WTC11 (cell line): ENCODE results near the gene NBPF26. TPM values are rescaled to one million over a fixed set of nuclear protein-coding genes. Genes with fewer than 3 reads are reported as not detected.
"Not testable (repeated sequence)": the region's sequence is repeated elsewhere in the genome, so short reads cannot be mapped to it uniquely, and the experiment has no call there.

Experiments
- ATAC-seq: fragments of 200-7000 bp; cut with Tn5 transposase; 2 replicates; pipeline ENCODE4 v1.10.0; 2021; ENCODE audit warnings: mild to moderate bottlenecking, moderate library complexity
- Bru-seq: library from RNA; stranded (reverse); fragments of 400-500 nt; gene quantifications from one replicate; lab custom pipeline; 2021; lab: Mats Ljungman, UMichigan
- CTCF ChIA-PET: fragments of 300-600 bp; sonication (Branson Sonifier 250); formaldehyde crosslinking; loops from one replicate; lab custom pipeline; 2021; ENCODE audit warnings: antibody characterized with exemption; lab: Charles Lee
- POLR2A ChIA-PET: fragments of 350-600 bp; sonication (Branson Sonifier 250); formaldehyde crosslinking; loops from one replicate; lab custom pipeline; 2021; ENCODE audit warnings: antibody characterized with exemption; lab: Charles Lee
- DNase-seq: peaks from one replicate; pipeline ENCODE4 v3.0.0; 2021; ENCODE audit warnings: low spot score
- H3K27ac Mint-ChIP-seq: 2 replicates; pipeline ENCODE4 v1.8.0; 2021; ENCODE audit warnings: mixed read lengths
- H3K27me3 Mint-ChIP-seq: 2 replicates; pipeline ENCODE4 v1.8.0; 2021; ENCODE audit warnings: low read depth, mild to moderate bottlenecking, moderate library complexity, mixed read lengths
- H3K36me3 Mint-ChIP-seq: 2 replicates; pipeline ENCODE4 v1.8.0; 2021; ENCODE audit warnings: mixed read lengths
- H3K4me1 Mint-ChIP-seq: 2 replicates; pipeline ENCODE4 v1.8.0; 2022; ENCODE audit warnings: mixed read lengths
- H3K4me3 Mint-ChIP-seq: 2 replicates; pipeline ENCODE4 v1.8.0; 2021; ENCODE audit warnings: mild to moderate bottlenecking, moderate library complexity, mixed read lengths
- H3K9me3 Mint-ChIP-seq: 2 replicates; pipeline ENCODE4 v1.8.0; 2021; ENCODE audit warnings: mixed read lengths
- long read RNA-seq, 3 experiments: library from RNA in 1 of 3; library from capped mRNA in 1 of 3; library from polyadenylated mRNA in 1 of 3; unstranded in 2 of 3; stranded (forward) in 1 of 3; transcript quantifications; one replicate each; pipeline ENCODE4 v2.0.0, GENCODE V29; 2021
- total RNA-seq: library from RNA; stranded (reverse); gene quantifications from 3 replicates; pipeline ENCODE4 v1.2.3, GENCODE V29; 2021

NBPF26 gene
- total RNA-seq (5.3 to 7.2 TPM (median 5.7 TPM) in 3 replicates), Bru-seq, nascent RNA (percentile 50 among the genes with signal in this experiment)
- long read RNA-seq, experiment 1, partial matches to known transcripts, result 0 of 2 reads
- long read RNA-seq, experiment 1, other reads (novel, unspliced or antisense), result 2 of 2 reads
- long read RNA-seq, experiment 2, partial matches to known transcripts, result 1 of 1 reads
- long read RNA-seq, experiment 2, other reads (novel, unspliced or antisense), result 0 of 1 reads
- long read RNA-seq, experiment 3, result 0 reads

DNA sequence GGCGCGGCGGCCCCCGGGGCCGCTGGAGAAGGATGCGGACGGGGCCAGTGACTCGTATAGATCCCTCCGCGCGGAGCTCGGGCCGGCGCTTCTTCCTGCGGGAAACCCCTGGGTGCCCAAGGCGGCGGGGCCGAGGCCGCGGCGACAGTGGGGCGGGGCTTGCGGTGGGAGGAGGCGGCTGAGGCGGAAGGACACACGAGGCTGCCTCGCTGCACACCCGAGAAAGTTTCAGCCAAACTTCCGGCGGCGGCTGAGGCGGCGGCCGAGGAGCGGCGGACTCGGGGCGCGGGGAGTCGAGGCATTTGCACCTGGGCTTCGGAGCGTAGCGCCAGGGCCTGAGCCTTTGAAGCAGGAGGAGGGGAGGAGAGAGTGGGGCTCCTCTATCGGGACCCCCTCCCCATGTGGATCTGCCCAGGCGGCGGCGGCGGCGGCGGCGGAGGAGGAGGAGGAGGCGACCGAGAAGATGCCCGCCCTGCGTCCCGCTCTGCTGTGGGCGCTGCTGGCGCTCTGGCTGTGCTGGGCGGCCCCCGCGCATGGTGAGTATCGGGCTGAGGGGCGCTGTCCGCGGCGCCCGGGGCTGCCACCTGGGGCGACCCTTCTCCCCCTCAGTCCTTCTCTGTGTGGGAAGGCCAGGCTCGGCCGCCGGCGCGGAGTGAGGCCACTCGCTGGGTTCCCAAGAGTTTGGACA is at the start of gene NBPF26:
Gene NBPF26 (plus strand): TSS at position 231 of the 688 bp plus-strand sequence.
- H3K4me3 Mint-ChIP-seq, result peak within 1 kb of the TSS; percentile 49
- H3K9me3 Mint-ChIP-seq, H3K4me1 Mint-ChIP-seq, CTCF ChIA-PET, H3K27ac Mint-ChIP-seq, H3K36me3 Mint-ChIP-seq, POLR2A ChIA-PET, H3K27me3 Mint-ChIP-seq: not testable (repeated sequence)
- peak; percentile 88 for ATAC-seq
- peak; percentile 68 for DNase-seq

DNA sequence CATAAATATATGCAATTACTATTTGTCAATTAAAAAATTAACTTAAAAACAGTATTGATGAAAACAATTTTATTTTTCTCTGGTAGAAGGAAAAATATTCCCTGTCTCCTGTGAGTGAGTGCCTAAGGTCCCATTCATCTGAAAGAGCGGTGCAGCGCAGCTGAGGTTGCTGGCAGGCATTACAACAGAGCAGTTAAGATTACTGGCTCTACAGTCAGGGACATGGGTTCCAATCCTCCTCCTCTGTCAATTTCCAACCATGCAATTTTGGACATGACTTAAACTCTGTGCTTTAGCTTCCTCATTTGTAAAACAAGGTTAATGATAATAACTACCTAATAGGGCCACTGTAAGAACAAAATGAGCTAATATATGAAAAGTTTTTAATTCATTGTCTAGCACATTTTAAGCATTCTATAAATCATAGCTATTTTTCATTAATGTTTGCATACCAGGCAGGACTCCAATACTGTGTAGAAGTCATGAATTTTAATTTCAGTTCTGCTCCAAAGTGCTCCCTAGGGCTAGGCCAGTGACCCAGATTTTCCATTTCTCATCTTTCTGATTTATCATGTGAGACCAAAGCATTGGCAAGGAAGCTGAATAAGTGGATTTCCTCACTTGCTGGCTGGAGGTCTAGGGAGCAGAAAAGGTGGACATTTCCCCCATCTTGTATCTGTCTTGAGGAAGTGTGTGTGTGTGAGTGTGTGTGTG is 43.5 kb upstream of the NBPF26 start:
- POLR2A ChIA-PET, H3K36me3 Mint-ChIP-seq, H3K4me3 Mint-ChIP-seq: not testable (repeated sequence)

DNA sequence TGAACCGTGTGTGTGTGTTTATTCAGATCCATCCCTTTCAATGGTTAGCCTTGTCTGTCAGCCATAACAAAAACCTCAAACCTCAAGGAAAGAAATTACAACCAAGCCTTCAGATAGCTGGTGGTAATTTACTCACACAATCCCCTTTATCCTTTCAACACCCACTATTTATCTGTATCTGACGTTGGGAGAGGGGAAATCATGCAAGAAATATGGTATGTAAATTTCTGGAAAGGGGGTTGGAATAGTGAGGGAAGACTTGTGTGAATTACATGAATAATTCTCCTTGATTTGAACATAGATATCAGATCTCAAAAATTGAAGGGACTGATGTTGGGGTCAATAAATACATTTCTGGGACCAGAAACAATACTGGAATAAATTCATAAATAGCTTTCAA is 42.8 kb upstream of the NBPF26 start:
- DNase-seq, H3K4me1 Mint-ChIP-seq, H3K9me3 Mint-ChIP-seq, ATAC-seq, POLR2A ChIA-PET, H3K27me3 Mint-ChIP-seq, H3K4me3 Mint-ChIP-seq, CTCF ChIA-PET, H3K36me3 Mint-ChIP-seq, H3K27ac Mint-ChIP-seq: not testable (repeated sequence)

More for the DNA sequence above, 43.5 kb upstream of the NBPF26 start:
- H3K4me1 Mint-ChIP-seq, CTCF ChIA-PET, H3K27me3 Mint-ChIP-seq, H3K9me3 Mint-ChIP-seq, H3K27ac Mint-ChIP-seq, ATAC-seq, DNase-seq: not testable (repeated sequence)

DNA sequence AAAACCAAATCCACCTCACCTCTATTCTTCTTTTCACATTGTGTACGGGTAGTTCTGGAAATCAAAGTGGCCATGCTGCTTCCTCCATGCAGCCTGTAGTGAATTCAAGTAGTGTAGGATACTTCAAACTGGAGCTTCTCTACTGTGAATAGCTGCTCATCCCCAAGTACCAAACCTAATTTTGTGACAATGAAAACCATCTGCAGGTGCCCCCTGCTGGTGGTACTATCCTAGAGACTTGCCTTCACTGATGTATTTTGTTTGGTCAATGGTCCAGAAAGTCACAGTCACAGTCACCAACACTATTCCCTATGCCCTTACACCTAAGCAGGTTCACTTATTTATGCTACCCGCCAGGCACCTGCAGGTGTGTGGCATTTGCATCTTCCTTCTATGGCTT is 39.3 kb upstream of the NBPF26 start:
- POLR2A ChIA-PET, CTCF ChIA-PET, DNase-seq: not testable (repeated sequence)

DNA sequence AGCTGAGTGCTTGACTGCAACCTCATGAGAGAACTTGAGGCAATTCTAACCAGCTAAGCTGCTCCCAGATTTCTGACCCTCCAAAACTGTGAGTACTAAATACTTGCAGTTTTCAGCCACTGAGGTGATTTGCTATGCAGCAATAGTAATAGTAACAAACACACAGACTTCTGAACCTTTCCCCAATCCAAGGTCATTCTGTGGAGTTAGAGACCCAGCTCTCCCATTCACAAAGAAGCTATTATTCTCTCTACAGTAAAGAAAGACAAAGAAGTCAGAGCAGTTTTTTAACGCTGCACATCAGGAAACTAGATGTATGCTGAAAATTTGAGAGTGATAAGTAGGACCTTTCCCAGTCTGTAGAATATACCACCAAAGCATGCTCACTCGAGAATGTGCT is 38.1 kb upstream of the NBPF26 start:
- H3K27ac Mint-ChIP-seq, H3K9me3 Mint-ChIP-seq, POLR2A ChIA-PET, H3K4me3 Mint-ChIP-seq, DNase-seq, ATAC-seq, H3K36me3 Mint-ChIP-seq, H3K27me3 Mint-ChIP-seq, CTCF ChIA-PET, H3K4me1 Mint-ChIP-seq: not testable (repeated sequence)

More for the DNA sequence above, 39.3 kb upstream of the NBPF26 start:
- H3K36me3 Mint-ChIP-seq, H3K27me3 Mint-ChIP-seq, H3K4me3 Mint-ChIP-seq, H3K27ac Mint-ChIP-seq, H3K4me1 Mint-ChIP-seq, H3K9me3 Mint-ChIP-seq: not testable (repeated sequence)
- peak; percentile 67 for ATAC-seq

DNA sequence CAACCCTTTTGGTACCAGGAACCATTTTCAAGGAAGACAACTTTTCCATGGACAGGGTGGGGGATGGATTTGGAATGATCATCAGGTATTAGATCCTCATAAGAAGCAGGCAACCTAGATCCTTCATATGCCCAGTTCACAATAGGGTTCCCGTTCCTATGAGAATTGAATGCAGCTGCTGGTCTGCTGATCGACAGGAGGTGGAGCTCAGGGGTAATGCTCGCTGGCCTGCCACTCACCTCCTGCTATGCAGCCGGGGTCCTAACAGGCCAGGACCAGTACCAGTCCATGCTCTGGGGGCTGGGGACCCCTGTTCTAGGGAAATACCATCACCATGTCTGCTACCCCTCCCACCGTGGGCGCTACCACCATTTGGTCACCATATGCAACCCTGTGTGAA is 36.5 kb upstream of the NBPF26 start:
- H3K27me3 Mint-ChIP-seq, H3K9me3 Mint-ChIP-seq, H3K4me1 Mint-ChIP-seq, ATAC-seq, POLR2A ChIA-PET, CTCF ChIA-PET, H3K36me3 Mint-ChIP-seq, H3K4me3 Mint-ChIP-seq, H3K27ac Mint-ChIP-seq, DNase-seq: not testable (repeated sequence)

DNA sequence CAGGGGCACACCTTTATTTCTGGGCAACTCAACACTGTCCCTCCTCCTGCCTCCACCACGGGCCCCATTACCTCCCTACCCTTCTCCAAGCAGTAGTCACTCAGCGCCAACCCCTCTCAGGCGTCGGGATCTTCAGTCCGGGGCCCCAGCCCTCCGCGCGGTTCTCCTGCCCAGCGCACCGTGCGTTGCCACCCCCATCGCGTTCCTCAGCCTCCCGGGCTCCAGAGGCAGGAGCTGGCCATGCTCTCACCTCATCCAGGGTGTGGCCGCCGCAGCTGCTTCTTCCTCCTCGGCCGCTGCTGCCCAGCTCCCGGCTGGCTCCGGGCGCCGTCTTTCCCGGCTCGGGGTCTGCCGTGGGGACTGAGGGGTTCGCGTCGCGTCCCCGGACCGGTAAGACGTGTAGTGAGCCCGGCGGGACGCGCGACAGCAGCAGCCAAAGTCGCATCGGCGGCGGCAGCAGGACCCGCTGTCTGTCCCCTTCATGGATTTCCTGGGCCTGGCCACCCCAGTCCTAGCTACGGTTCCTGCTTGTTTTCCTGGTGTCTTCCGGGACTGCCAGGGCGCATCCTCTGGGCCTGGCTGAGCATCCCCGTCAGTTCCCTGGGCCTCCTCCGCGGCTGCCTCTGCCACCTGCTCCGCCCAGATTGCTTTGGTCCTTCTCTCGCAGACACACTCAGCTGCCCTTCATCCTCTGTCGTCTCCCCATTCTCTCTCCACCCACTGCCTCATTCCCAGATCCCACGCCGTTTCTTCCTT is 22.8 kb upstream of the NBPF26 start:
- H3K9me3 Mint-ChIP-seq, H3K27ac Mint-ChIP-seq, H3K4me3 Mint-ChIP-seq, CTCF ChIA-PET, H3K4me1 Mint-ChIP-seq, H3K36me3 Mint-ChIP-seq, H3K27me3 Mint-ChIP-seq, POLR2A ChIA-PET: not testable (repeated sequence)
- ATAC-seq (peak; percentile 95), DNase-seq (peak; percentile 10)

DNA sequence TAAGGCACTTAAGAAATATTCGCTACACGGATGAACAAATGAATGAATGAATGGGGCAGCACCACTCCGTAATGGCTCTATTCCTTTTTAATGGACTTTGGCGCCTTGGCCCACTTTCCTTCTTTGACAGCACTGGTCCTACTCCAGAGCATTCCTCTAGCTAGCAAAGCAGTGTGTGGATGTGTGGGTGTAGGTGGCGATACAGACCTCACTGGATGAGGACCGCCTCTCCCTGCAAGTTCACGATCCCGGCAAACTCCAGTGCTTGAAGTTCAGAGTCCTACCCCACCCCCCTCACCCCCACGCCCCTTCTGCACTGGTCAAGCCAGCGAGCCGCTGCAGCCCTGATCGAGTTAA is 409 bp upstream of the NBPF26 start:
- POLR2A ChIA-PET, ATAC-seq: not testable (repeated sequence)

DNA sequence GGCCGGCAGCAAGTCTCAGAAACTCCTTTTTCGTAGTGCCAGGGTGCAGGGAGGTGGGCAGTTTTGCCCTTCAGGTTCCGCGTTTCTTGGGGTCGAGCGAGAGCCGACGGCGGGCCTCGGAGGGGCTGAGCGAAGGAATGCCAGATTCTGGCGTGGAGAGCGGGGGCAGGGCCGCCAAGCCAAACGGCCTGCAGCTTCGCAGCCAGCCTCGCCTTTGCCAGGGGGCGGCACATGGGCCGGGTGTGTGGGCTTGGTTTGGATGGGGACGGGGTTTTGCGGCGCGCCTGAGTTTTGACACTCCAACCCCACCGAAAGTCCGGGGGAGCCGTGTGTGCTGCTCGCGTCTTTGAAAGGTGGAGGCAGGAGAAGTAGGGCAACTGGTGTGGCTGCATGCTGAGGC is 762 bp downstream of the NBPF26 start:
- H3K27me3 Mint-ChIP-seq, H3K4me1 Mint-ChIP-seq, H3K9me3 Mint-ChIP-seq, POLR2A ChIA-PET, H3K27ac Mint-ChIP-seq, ATAC-seq, H3K36me3 Mint-ChIP-seq, CTCF ChIA-PET: not testable (repeated sequence)
- H3K4me3 Mint-ChIP-seq, result peak overlapping the region; percentile 43; the same call in 1 of the 2 replicates
- DNase-seq, result peak; percentile 7

More for the DNA sequence above, 409 bp upstream of the NBPF26 start:
- DNase-seq, H3K27ac Mint-ChIP-seq, H3K4me3 Mint-ChIP-seq, H3K9me3 Mint-ChIP-seq, H3K36me3 Mint-ChIP-seq, H3K4me1 Mint-ChIP-seq, CTCF ChIA-PET, H3K27me3 Mint-ChIP-seq: not testable (repeated sequence)

DNA sequence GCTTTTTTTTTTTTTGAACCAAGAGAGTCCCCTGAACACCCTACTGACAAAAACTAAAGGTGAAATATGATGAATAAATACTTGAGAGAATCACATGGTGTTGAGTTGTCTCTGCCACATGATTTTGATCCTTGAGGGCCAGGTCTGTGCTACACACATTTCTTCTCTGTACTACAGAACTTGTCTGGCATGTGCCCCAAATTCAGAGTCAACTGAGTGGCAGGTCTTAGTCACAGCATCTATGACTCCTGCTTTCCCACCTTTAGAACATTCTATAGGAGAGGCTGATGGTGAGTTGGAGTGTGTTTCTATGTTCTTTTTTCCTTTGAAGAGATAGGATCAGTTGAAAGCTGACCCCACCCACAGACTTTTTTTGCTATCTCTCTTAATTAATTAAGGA is 5.1 kb downstream of the NBPF26 start:
- H3K4me1 Mint-ChIP-seq, H3K9me3 Mint-ChIP-seq, H3K36me3 Mint-ChIP-seq, DNase-seq, ATAC-seq, H3K27ac Mint-ChIP-seq, H3K4me3 Mint-ChIP-seq, POLR2A ChIA-PET, H3K27me3 Mint-ChIP-seq, CTCF ChIA-PET: not testable (repeated sequence)

DNA sequence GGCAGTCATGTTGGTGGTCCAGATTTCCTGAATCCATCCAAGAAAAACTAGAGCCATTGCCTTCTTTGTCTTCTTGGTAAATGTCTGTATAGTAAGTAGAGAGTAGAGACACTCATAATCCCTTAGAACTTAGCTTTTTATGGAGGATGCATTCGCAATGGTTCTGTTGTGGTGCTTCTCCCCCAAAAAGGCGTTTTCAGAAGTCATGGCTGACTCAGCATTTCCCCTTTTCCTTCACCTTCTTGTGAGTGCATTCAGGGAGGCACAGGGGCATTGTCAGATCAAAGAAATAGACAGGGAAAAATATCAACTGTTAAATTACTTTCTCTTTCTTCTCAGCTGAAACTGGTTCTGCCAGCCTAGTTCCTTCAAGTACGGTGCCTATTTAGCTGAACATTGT is 45.3 kb downstream of the NBPF26 start:
- H3K27me3 Mint-ChIP-seq, DNase-seq, H3K4me1 Mint-ChIP-seq, H3K4me3 Mint-ChIP-seq, POLR2A ChIA-PET, H3K36me3 Mint-ChIP-seq, CTCF ChIA-PET, ATAC-seq, H3K9me3 Mint-ChIP-seq, H3K27ac Mint-ChIP-seq: not testable (repeated sequence)

DNA sequence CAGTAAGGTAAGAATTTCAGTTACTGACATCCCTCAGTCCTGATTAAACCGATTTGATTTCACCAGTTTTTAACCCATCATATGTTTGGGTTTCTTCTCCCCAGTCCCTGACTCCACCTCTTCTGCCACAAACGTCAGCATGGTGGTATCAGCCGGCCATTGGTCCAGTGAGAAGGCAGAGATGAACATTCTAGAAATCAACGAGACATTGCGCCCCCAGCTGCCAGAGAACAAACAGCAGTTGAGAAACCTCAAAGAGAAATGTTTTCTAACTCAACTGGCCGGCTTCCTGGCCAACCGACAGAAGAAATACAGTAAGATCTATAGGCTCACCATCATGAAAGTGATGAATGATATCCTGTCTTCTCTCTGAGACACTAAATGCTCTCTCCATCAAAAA is 81.7 kb downstream of the NBPF26 start:
- POLR2A ChIA-PET, H3K36me3 Mint-ChIP-seq, H3K27me3 Mint-ChIP-seq, H3K9me3 Mint-ChIP-seq, H3K4me1 Mint-ChIP-seq, H3K4me3 Mint-ChIP-seq, CTCF ChIA-PET, H3K27ac Mint-ChIP-seq, ATAC-seq: not testable (repeated sequence)
- peak; percentile 13 for DNase-seq
